Measurements from ENCODE around the gene WDR64. TPM values are rescaled to one million over a fixed set of nuclear protein-coding genes. Genes with fewer than 3 reads are reported as not detected.

WDR64 gene
- total and polyA plus RNA-seq, 2 experiments from 2014 or later, result not detected

DNA sequence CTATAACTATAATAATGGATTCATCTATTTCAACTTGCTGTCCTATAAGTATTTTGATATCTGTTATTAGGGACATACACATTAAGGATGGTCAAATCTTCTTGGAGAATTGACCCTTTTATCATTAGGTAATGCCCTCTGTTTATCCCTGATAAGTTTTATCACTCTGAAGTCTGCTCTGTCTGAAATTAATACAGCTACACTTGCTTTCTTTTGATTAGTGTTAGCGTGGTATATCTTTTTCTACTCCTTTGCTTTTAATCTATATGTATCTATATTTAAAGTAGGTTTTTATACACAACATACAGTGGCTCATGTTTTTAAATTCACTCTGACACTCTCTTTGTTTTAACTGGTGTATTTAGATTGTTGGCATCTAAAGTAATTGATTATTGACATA lies 126.0 kb downstream of the WDR64 start:
- Mint-ChIP-seq H3K36me3 (ENCODE audit: low read depth) (no peaks in the 10 kb centered on the region), H3K9me3 (no peaks in the 10 kb centered on the region), H3K4me3 (no peak overlapping the region), H3K27ac (no peak overlapping the region), H3K4me1 (peaks cover 2% of the 10 kb centered on the region; the same call in 2 of the 3 replicates), H3K27me3 (ENCODE audit: insufficient read depth, low read depth, poor library complexity) (no peaks in the 10 kb centered on the region)
- DNase-seq (ENCODE audit: low spot score) (no peak), ATAC-seq (no peak)
- Histone ChIP-seq H3K79me2 (replicated peaks; ENCODE audit: insufficient read depth) (no peaks in the 10 kb centered on the region), H3F3A (replicated peaks; ENCODE audit: low read depth) (no peaks in the 10 kb centered on the region), H3K9me2 (ENCODE audit: insufficient read depth) (no peaks in the 10 kb centered on the region), H4K20me1 (replicated peaks; ENCODE audit: insufficient read depth) (no peaks in the 10 kb centered on the region), H3K36me3 (ENCODE audit: insufficient read depth) (no peaks in the 10 kb centered on the region), H3K27me3 (ENCODE audit: insufficient read depth) (no peaks in the 10 kb centered on the region), H3K4me2 (no peak overlapping the region), H3K4me1 (ENCODE audit: insufficient read depth) (0 out of 2 replicates have a peak, but pooled peaks cover 4% of the 10 kb centered on the region), H3K27ac (ENCODE audit: low read depth) (no peak overlapping the region), H2AFZ (no peak overlapping the region), H3K4me3 (no peak overlapping the region)
- TF ChIP-seq CTCF (conservative IDR thresholded peaks at IDR 0.05; ENCODE audit: low read depth in 2 of 2), result no peak

DNA sequence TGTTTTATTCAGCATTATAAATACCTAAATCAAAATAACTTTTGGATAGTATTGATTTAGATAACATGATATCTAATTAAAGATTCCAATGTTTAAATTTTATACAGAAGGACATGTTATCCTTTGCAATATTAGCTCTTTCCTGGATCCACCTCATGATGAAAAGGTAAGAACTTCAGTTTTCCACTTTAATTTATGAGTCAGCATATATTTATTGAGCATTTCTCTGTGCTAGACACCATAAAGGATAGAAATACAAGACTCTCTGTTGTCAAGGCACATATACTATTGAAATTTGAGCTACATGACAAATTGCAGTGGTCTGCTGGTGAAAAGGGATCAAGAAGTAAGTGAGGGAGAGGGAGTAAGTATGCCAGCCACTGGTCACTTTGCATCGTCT lies 127.8 kb downstream of the WDR64 start:
- H3K36me3 ChIP-seq (ENCODE audit: insufficient read depth), result no peaks in the 10 kb centered on the region
- no peaks in the 10 kb centered on the region for H3K79me2 ChIP-seq (replicated peaks; ENCODE audit: insufficient read depth)
- DNase-seq (ENCODE audit: low spot score) (no peak), ATAC-seq (no peak)
- no peak overlapping the region for H3K4me3 ChIP-seq
- no peaks in the 10 kb centered on the region for H4K20me1 ChIP-seq (replicated peaks; ENCODE audit: insufficient read depth)
- no peak overlapping the region for H3K27ac ChIP-seq (ENCODE audit: low read depth)
- H3K27me3 ChIP-seq (ENCODE audit: insufficient read depth), result no peaks in the 10 kb centered on the region
- no peaks in the 10 kb centered on the region for H3K9me3 Mint-ChIP-seq
- no peak overlapping the region for H2AFZ ChIP-seq
- H3K36me3 Mint-ChIP-seq (ENCODE audit: low read depth), result no peaks in the 10 kb centered on the region
- H3K27me3 Mint-ChIP-seq (ENCODE audit: insufficient read depth, low read depth, poor library complexity), result no peaks in the 10 kb centered on the region
- H3K4me2 ChIP-seq, result no peak overlapping the region
- H3K4me1 Mint-ChIP-seq, result peaks cover 2% of the 10 kb centered on the region; the same call in 2 of the 3 replicates
- 0 out of 2 replicates have a peak, but pooled peaks cover 4% of the 10 kb centered on the region for H3K4me1 ChIP-seq (ENCODE audit: insufficient read depth)
- no peaks in the 10 kb centered on the region for H3K9me2 ChIP-seq (ENCODE audit: insufficient read depth)
- no peaks in the 10 kb centered on the region for H3F3A ChIP-seq (replicated peaks; ENCODE audit: low read depth)
- no peak overlapping the region for H3K27ac Mint-ChIP-seq
- no peak overlapping the region for H3K4me3 Mint-ChIP-seq
- TF ChIP-seq, protein P1, sequence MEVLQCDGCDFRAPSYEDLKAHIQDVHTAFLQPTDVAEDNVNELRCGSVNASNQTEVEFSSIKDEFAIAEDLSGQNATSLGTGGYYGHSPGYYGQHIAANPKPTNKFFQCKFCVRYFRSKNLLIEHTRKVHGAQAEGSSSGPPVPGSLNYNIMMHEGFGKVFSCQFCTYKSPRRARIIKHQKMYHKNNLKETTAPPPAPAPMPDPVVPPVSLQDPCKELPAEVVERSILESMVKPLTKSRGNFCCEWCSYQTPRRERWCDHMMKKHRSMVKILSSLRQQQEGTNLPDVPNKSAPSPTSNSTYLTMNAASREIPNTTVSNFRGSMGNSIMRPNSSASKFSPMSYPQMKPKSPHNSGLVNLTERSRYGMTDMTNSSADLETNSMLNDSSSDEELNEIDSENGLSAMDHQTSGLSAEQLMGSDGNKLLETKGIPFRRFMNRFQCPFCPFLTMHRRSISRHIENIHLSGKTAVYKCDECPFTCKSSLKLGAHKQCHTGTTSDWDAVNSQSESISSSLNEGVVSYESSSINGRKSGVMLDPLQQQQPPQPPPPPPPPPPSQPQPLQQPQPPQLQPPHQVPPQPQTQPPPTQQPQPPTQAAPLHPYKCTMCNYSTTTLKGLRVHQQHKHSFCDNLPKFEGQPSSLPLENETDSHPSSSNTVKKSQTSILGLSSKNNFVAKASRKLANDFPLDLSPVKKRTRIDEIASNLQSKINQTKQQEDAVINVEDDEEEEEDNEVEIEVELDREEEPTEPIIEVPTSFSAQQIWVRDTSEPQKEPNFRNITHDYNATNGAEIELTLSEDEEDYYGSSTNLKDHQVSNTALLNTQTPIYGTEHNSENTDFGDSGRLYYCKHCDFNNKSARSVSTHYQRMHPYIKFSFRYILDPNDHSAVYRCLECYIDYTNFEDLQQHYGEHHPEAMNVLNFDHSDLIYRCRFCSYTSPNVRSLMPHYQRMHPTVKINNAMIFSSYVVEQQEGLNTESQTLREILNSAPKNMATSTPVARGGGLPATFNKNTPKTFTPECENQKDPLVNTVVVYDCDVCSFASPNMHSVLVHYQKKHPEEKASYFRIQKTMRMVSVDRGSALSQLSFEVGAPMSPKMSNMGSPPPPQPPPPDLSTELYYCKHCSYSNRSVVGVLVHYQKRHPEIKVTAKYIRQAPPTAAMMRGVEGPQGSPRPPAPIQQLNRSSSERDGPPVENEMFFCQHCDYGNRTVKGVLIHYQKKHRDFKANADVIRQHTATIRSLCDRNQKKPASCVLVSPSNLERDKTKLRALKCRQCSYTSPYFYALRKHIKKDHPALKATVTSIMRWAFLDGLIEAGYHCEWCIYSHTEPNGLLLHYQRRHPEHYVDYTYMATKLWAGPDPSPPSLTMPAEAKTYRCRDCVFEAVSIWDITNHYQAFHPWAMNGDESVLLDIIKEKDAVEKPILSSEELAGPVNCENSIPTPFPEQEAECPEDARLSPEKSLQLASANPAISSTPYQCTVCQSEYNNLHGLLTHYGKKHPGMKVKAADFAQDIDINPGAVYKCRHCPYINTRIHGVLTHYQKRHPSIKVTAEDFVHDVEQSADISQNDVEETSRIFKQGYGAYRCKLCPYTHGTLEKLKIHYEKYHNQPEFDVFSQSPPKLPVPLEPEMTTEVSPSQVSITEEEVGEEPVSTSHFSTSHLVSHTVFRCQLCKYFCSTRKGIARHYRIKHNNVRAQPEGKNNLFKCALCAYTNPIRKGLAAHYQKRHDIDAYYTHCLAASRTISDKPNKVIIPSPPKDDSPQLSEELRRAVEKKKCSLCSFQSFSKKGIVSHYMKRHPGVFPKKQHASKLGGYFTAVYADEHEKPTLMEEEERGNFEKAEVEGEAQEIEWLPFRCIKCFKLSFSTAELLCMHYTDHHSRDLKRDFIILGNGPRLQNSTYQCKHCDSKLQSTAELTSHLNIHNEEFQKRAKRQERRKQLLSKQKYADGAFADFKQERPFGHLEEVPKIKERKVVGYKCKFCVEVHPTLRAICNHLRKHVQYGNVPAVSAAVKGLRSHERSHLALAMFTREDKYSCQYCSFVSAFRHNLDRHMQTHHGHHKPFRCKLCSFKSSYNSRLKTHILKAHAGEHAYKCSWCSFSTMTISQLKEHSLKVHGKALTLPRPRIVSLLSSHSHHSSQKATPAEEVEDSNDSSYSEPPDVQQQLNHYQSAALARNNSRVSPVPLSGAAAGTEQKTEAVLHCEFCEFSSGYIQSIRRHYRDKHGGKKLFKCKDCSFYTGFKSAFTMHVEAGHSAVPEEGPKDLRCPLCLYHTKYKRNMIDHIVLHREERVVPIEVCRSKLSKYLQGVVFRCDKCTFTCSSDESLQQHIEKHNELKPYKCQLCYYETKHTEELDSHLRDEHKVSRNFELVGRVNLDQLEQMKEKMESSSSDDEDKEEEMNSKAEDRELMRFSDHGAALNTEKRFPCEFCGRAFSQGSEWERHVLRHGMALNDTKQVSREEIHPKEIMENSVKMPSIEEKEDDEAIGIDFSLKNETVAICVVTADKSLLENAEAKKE (CRISPR knock-in tag; IDR thresholded peaks at IDR 0.05), result no peak
- TF ChIP-seq ZNF114 (CRISPR knock-in tag; IDR thresholded peaks at IDR 0.05) (no peak), POLR2AphosphoS5 (IDR thresholded peaks at IDR 0.05; ENCODE audit: low read depth) (no peak), ZNF331 (CRISPR knock-in tag; IDR thresholded peaks at IDR 0.05; ENCODE audit: low read depth) (no peak), CTCF (conservative IDR thresholded peaks at IDR 0.05; ENCODE audit: low read depth in 2 of 2) (no peak), EZH2 (IDR thresholded peaks at IDR 0.05; ENCODE audit: low read depth, unreplicated experiment) (no peak), CREB1 (CRISPR knock-in tag; IDR thresholded peaks at IDR 0.05; ENCODE audit: low read depth) (no peak), EZH2phosphoT487 (IDR thresholded peaks at IDR 0.05; ENCODE audit: unreplicated experiment) (no peak), NANOG (IDR thresholded peaks at IDR 0.05; ENCODE audit: borderline replicate concordance) (no peak), JUNB (IDR thresholded peaks at IDR 0.05; ENCODE audit: unreplicated experiment) (no peak), ETS1 (IDR thresholded peaks at IDR 0.05) (no peak)
